ENCODE data around the gene CSKMT.

GRCh38 chr11:62705413-62705812 lies 40.3 kb downstream of the CSKMT start:
- no peak for TF ChIP-seq CTCF (IDR thresholded peaks at IDR 0.05)
- no peak for TF ChIP-seq POLR2A (IDR thresholded peaks at IDR 0.05)
- no peak for TF ChIP-seq POLR2AphosphoS5 (IDR thresholded peaks at IDR 0.05)
- TF ChIP-seq EP300 (IDR thresholded peaks at IDR 0.05): no peak
